GM04504 (cell line): ENCODE data around the gene SLC9A2.

Experiments
- DNase-seq: peaks from one replicate; pipeline ENCODE4 v3.0.0-alpha.2; 2012; ENCODE audit warnings: low read depth

Gene SLC9A2

GRCh38 chr2:102620332-102620731 lies 979 bp downstream of the SLC9A2 start:
- DNase-seq, result no peak

- no peak for DNase-seq
Observed at GRCh38 chr2:102621630-102622029, 2.3 kb downstream of the SLC9A2 start.

GRCh38 chr2:102622646-102623045 lies 3.3 kb downstream of the SLC9A2 start:
- DNase-seq, result no peak

GRCh38 chr2:102630458-102630857 lies 11.1 kb downstream of the SLC9A2 start:
- DNase-seq, result no peak

- no peak for DNase-seq
Observed at GRCh38 chr2:102632380-102633175, 13.2 kb downstream of the SLC9A2 start.

- no peak for DNase-seq
Observed at GRCh38 chr2:102634831-102635241, 15.5 kb downstream of the SLC9A2 start.

GRCh38 chr2:102635317-102635716 lies 16.0 kb downstream of the SLC9A2 start:
- no peak for DNase-seq

GRCh38 chr2:102636283-102636907 lies 17.0 kb downstream of the SLC9A2 start:
- DNase-seq, result no peak

- no peak for DNase-seq
Observed at GRCh38 chr2:102637358-102637757, 18.0 kb downstream of the SLC9A2 start.

- no peak for DNase-seq
Observed at GRCh38 chr2:102639429-102639828, 20.1 kb downstream of the SLC9A2 start.

- no peak for DNase-seq
Observed at GRCh38 chr2:102652126-102652525, 32.8 kb downstream of the SLC9A2 start.

GRCh38 chr2:102657770-102658169 lies 38.4 kb downstream of the SLC9A2 start:
- DNase-seq, result no peak

- no peak for DNase-seq
Observed at GRCh38 chr2:102660070-102660469, 40.7 kb downstream of the SLC9A2 start.

GRCh38 chr2:102660574-102660973 lies 41.2 kb downstream of the SLC9A2 start:
- DNase-seq, result no peak

- DNase-seq, result no peak
Observed at GRCh38 chr2:102661846-102662245, 42.5 kb downstream of the SLC9A2 start.

- no peak for DNase-seq
Observed at GRCh38 chr2:102662833-102663232, 43.5 kb downstream of the SLC9A2 start.

GRCh38 chr2:102663381-102663780 lies 44.0 kb downstream of the SLC9A2 start:
- DNase-seq, result no peak

- no peak for DNase-seq
Observed at GRCh38 chr2:102664471-102664909, 45.1 kb downstream of the SLC9A2 start.

- DNase-seq, result no peak
Observed at GRCh38 chr2:102667072-102667471, 47.7 kb downstream of the SLC9A2 start.

- no peak for DNase-seq
Observed at GRCh38 chr2:102668171-102668570, 48.8 kb downstream of the SLC9A2 start.

- no peak for DNase-seq
Observed at GRCh38 chr2:102669401-102669800, 50.0 kb downstream of the SLC9A2 start.

GRCh38 chr2:102672107-102672776 lies 52.9 kb downstream of the SLC9A2 start:
- DNase-seq, result no peak

- no peak for DNase-seq
Observed at GRCh38 chr2:102674370-102674769, 55.0 kb downstream of the SLC9A2 start.
